NCI-H510A treated with DMSO at 0.1 percent for 48 hours (cell line): ENCODE measurements around the gene YIPF5.
A peak's percentile ranks its signal among the peaks of the same experiment; 100 is the strongest.

Source experiments
- DNase-seq: peaks from one replicate; lab custom pipeline; 2025; lab: John Stamatoyannopoulos, UW

YIPF5 gene

DNA sequence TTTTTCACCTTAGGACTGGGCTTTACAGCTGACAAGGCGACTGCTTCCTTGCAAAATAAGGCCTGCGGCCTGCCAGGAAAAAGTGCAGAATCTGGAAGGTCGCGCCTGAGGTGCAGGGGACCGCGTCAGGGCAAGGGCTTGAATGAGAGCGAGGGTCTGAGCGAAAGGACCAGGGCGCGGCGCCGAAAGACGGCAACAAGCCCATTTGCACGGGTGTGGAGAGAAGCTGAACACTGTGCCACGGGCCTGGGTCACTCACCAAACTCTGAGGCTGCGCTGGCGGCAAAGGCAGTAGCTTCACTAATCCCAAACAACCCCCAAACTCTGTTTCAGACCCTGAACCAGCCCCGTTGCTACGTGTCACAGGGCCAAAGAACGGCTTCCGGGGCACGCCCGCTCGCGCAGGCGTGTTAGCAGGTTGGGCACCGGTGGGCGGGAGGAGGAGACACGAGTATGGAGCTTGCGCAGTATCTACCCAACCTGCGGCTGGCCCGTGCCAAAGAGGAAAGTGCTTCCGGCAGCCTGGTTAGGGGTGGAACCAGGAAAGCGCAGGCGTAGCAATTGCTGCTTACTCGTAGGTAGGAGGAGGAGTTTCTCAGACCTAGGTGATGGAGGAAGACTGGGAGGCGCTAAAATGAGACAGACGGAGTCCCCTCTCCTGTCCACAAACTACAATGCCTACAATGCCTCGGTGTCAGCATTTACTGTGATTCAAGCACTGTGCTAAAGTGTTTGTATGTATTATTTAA lies at the start of gene YIPF5, which contains the start of gene KCTD16:
Gene YIPF5 (minus strand): TSS at position 384 of the 749 bp plus-strand sequence. CDS start 704 bp downstream, outside the sequence.
Gene KCTD16 (plus strand): TSS at position 598 of the 749 bp plus-strand sequence.
- DNase-seq = peak; percentile 84

DNA sequence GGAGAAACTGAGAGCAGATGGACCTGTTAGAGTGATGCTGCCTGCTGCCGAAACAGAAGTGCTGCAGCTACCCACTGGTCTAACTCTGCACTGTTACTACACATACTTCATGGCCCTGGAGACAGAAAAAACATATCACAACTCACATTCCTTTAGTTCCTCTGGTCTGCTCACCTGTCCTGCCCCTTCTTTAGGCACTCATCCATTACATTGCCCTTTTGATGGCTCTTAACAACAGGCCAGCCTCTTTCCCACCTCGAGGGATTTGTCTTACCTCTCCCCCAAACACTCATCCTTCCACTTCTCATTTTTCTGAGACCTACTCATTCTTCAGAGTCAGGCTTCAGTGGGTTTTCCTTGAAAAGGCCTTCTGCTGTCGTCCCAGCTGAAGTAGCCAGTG lies 49.4 kb upstream of the YIPF5 start:
- no peak for DNase-seq

GRCh38 chr5:144210655-144211054 lies 40.2 kb upstream of the YIPF5 start:
- no peak for DNase-seq

DNA sequence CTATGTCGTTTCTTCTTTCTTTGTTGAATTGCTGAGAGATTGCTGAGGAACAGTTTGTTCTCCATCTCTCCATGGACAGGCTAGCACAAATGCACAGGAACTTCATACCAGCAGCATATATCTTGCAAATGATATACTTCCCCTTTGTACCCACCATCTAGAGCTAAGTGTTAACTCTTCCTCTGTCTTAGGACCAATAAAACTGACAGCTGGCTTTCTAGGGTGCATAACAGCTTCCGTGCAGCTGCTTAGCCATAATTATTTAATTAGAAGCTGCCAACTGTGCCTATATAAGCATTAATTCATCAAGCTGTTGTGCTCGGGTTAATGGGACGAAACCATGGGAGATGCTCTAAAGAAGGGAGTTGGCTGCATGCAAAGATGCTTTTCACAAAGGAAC lies 38.9 kb upstream of the YIPF5 start:
- DNase-seq = no peak

DNA sequence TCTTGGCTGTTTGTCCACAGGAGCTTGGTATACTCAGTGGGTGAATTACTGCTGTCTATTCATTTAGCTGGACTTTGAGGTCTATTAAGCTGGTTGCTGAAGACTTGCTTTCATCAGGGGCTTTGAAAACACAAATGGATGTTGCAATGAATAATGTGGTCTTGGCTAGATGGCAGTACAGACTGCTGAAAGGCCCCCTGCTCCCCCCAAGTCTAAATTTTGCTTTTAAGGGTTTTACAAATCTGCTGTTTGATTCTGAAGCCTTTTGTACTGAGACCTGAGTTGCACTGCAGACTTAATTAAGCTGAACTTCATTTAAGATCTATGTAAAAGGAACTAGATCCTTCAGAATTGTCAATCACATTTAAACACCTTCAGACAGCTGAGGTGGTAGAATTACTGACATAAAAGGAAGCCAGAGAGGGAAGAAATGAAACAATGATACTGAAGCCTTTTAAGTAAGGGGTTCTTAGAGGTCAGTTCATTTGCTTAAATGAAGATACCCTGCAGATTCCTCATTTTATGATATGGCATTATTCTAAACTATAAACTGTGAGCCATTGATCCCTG lies 37.5 kb upstream of the YIPF5 start:
- no peak for DNase-seq

DNA sequence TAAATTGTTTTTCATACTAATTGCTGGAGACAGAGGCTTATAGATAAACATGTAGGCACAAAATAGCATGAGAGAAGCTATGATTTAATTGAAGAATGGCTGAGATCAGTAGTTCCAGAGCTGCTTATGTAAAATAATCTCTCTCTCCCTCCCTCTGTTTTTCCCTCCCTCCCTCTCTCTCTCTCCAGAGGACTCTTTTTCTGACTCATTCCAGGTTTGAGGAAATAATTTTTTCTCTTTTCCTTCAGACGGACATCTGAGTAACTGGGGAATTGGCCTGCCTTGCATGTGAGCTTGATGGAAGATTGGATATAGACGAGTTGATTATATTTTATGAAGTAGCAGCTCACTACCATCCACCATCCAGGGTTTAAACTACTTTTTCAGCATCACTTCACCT lies 35.7 kb upstream of the YIPF5 start:
- no peak for DNase-seq

DNA sequence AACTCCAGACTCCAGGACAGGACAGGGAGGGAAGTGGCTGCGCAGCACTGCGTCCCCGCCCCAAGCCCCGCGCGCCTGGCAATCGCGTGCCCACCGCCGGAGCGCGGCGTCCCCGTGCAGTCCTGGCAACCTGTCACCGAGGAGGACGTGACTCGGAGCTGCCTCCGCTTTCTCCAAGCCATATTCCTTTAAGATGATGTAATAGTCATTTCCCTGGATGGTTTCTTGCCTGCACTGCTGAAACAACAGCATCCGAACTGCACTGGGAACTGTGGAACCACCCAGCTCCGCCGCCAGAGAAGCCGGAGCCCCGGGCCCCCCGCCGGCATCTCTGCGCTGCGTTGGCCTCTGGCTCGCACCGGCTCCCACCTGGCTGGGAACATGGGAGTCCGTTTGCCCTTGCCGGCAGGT lies 34.7 kb upstream of the YIPF5 start:
- no peak for DNase-seq

GRCh38 chr5:144203750-144204596 lies 33.5 kb upstream of the YIPF5 start:
- peak; percentile 48 for DNase-seq

- DNase-seq = no peak
Observed at GRCh38 chr5:144202726-144203125, 32.3 kb upstream of the YIPF5 start.

GRCh38 chr5:144202072-144202471 lies 31.6 kb upstream of the YIPF5 start:
- no peak for DNase-seq

DNA sequence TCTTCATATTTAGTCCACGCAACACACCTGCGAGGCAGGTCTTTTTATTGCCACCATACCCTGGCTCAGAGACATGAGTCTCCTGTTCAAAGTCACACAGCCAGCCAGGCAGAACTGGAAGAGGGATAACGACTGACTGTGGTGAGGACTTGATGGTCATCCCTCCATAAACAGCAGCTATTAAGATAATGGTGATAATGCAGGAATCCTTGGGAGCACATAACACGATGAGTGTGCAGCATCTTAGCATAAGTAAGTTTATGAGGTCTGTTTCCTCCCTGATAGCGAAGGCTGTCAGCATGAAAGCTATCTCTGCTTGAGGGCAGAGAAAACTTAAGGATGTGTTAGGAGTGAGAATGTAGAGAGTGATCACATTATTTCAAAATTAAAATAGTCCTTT lies 31.1 kb upstream of the YIPF5 start:
- DNase-seq = no peak

- no peak for DNase-seq
Observed at GRCh38 chr5:144198386-144198785, 27.9 kb upstream of the YIPF5 start.

DNA sequence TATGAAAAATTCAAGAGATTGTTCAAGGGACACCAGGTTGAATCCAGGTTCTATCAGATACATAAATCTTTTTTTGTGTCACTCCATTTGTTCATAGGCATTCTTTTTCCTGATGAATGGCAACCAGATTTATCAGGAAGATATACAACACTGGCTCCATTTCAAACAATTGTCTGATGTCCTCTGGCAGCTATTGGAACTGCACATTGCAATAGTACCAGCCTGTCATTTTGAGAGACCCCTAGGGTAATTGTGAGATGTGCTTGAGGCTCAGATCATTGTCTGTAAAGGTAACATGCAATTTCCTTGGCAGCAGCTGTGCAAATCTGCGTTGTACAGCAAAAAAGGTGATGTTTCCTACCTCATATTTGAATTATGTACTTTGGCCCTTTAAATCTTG lies 26.2 kb upstream of the YIPF5 start:
- no peak for DNase-seq

GRCh38 chr5:144195448-144195847 lies 25.0 kb upstream of the YIPF5 start:
- DNase-seq = no peak

DNA sequence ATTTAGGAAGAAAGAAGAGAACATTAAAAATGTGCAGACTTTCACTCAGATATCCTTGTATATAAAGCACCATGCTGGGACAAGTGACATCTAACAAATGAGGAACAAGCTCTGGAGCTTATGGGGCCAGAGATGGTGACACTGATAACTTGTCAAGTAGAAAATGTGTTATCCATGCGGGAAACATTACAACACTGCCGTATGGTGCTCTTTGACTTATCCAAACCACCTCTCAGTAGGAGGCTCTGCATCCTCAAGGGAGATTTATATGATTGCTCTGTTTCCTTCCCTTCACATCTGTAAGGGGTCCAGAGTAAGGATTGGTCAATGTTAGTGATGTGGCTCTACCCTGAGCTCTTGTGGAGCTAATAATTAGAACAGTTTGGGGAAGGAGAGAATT lies 23.7 kb upstream of the YIPF5 start:
- DNase-seq = no peak

- no peak for DNase-seq
Observed at GRCh38 chr5:144192661-144193060, 22.2 kb upstream of the YIPF5 start.

- no peak for DNase-seq
Observed at GRCh38 chr5:144191998-144192397, 21.5 kb upstream of the YIPF5 start.

DNA sequence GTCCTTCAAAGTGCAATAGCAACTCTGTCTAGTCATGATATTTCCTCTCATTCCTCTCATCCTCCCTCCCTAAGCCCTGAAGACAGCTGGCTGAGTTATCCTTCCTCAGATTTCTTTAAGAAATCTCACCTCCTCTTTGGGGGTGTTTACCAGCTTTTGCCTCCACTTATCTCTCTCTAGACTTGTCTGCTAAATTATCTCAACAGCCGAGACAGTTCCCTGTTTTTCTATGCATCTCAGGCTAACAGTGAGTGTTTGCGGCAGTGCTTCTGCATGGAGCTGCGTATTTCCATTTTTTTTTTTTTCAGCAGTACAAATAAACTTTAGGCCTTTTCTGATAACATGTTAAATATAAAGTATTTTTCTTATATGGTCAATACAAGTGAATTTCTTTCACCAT lies 21.1 kb upstream of the YIPF5 start:
- no peak for DNase-seq

- DNase-seq = no peak
Observed at GRCh38 chr5:144189800-144190429, 19.5 kb upstream of the YIPF5 start.

GRCh38 chr5:144187699-144188294 lies 17.3 kb upstream of the YIPF5 start:
- peak; percentile 17 for DNase-seq

DNA sequence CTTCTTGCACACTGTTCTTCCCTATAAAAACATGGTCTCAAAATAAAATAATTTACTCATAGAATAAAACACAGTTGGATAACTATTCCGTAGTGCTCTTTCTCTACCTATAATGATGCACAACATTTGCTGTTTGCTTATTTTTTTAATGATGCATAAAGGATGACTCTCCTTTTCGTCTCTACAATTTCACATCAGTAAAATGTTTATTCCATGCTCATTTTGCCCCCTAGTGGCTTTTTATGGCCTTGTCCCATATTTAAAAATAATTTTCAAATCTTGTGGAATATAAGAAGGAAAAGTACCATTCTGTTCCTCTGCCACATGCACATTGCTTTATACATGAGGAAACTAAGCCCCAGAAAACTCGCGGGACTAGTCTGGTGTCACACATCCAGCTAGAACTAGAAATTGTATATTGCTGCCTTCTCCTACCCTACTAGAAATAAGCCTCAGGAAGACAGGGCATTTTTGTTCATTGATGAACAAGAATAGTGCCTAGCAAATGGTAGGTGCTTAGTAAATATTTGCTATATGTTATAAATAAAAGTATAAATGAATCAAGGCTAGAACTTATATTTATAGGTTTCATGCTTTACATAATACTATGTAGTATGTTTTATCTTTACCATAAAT lies 12.9 kb upstream of the YIPF5 start:
- DNase-seq = peak; percentile 25
